Activated CD8-positive, alpha-beta T cell treated with anti-CD3 and anti-CD28 coated beads for 36 hours (primary cell): Measurements from ENCODE around the gene GPC4. TPM values are rescaled to one million over a fixed set of nuclear protein-coding genes. Genes with fewer than 3 reads are reported as not detected.

Experiments
- ATAC-seq: fragments of 200-7000 bp; cut with Tn5 transposase; one replicate; pipeline ENCODE4 v1.10.0; 2021; ENCODE audit warnings: mild to moderate bottlenecking, moderate library complexity
- CTCF ChIA-PET: fragments of 350-600 bp; sonication (Branson Sonifier 250); formaldehyde crosslinking; loops from one replicate; lab custom pipeline; 2021; ENCODE audit warnings: antibody characterized with exemption; lab: Charles Lee
- POLR2A ChIA-PET: fragments of 350-600 bp; sonication (Branson Sonifier 250); formaldehyde crosslinking; loops from one replicate; lab custom pipeline; 2021; ENCODE audit warnings: antibody characterized with exemption; lab: Charles Lee
- DNase-seq: peaks from one replicate; pipeline ENCODE4 v3.0.0-alpha.2; 2020
- H3K27ac Mint-ChIP-seq: one replicate; pipeline ENCODE4 v1.8.0; 2021; ENCODE audit warnings: mild to moderate bottlenecking, mixed read lengths
- H3K27me3 Mint-ChIP-seq: one replicate; pipeline ENCODE4 v1.8.0; 2021; ENCODE audit warnings: mixed read lengths
- H3K36me3 Mint-ChIP-seq: one replicate; pipeline ENCODE4 v1.8.0; 2021; ENCODE audit warnings: low read depth, mixed read lengths
- H3K4me1 Mint-ChIP-seq: one replicate; pipeline ENCODE4 v1.8.0; 2021; ENCODE audit warnings: low read depth, mixed read lengths
- H3K4me3 Mint-ChIP-seq: one replicate; pipeline ENCODE4 v1.8.0; 2021; ENCODE audit warnings: mild to moderate bottlenecking, moderate library complexity, mixed read lengths
- H3K9me3 Mint-ChIP-seq: one replicate; pipeline ENCODE4 v1.8.0; 2021; ENCODE audit warnings: mixed read lengths
- intact Hi-C: fragments of 100-400 bp; cut with micrococcal nuclease; formaldehyde crosslinking; loops from one replicate; pipeline ENCODE4 v1.10.0; 2022
- total RNA-seq, 2 experiments: library from RNA; stranded (reverse); gene quantifications; one replicate each; pipeline ENCODE4 v1.2.3, GENCODE V29; 2021
- TF ChIP-seq, protein P1 (sequence below): fragments of 200-600 bp; IDR thresholded peaks from one replicate; pipeline ENCODE4 v1.8.0; 2022; ENCODE audit warnings: antibody characterized with exemption, mild to moderate bottlenecking

GPC4 gene
- total RNA-seq, 2 experiments from 2014 or later, result not detected

DNA sequence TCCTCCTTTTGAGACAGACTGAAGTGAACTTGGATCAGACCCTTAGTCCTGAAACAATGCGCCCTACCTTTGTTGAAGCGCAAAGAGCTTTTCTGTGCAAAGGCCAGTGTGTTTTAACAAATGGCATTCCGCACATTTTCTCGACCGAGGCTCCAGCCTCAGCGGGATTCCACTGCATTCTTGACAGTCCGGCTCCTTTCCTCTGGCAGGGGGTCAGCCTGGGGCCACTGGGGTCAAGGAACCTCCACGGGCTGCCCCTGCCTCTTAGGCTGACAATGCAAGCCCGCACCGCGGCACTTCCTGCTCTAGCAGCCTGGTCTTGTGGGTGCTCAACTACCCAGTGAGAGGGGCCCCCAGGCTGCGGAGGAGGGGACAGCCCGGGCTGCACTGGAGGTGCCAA is 150.0 kb downstream of the GPC4 start:
- Mint-ChIP-seq H3K4me1 (no peaks in the 10 kb centered on the region), H3K4me3 (no peak overlapping the region), H3K27ac (no peak overlapping the region), H3K36me3 (no peaks in the 10 kb centered on the region), H3K27me3 (no peaks in the 10 kb centered on the region), H3K9me3 (no peaks in the 10 kb centered on the region)
- DNase-seq (peak; percentile 7), ATAC-seq (no peak)
- TF ChIP-seq, protein P1, sequence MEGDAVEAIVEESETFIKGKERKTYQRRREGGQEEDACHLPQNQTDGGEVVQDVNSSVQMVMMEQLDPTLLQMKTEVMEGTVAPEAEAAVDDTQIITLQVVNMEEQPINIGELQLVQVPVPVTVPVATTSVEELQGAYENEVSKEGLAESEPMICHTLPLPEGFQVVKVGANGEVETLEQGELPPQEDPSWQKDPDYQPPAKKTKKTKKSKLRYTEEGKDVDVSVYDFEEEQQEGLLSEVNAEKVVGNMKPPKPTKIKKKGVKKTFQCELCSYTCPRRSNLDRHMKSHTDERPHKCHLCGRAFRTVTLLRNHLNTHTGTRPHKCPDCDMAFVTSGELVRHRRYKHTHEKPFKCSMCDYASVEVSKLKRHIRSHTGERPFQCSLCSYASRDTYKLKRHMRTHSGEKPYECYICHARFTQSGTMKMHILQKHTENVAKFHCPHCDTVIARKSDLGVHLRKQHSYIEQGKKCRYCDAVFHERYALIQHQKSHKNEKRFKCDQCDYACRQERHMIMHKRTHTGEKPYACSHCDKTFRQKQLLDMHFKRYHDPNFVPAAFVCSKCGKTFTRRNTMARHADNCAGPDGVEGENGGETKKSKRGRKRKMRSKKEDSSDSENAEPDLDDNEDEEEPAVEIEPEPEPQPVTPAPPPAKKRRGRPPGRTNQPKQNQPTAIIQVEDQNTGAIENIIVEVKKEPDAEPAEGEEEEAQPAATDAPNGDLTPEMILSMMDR, result no peak
- ChIA-PET CTCF (interaction anchor here (0.5 kb wide), 1 partner anchor 48 kb away, joined by 3 read pairs; no protein-coding TSS in a partner anchor), POLR2A (no interaction called here)
- intact Hi-C loops, result no loop called here

- CTCF ChIA-PET, result no interaction called here
- no peak overlapping the region for H3K27ac Mint-ChIP-seq
- DNase-seq (no peak), ATAC-seq (no peak)
- H3K36me3 Mint-ChIP-seq, result no peaks in the 10 kb centered on the region
- POLR2A ChIA-PET, result no interaction called here
- H3K9me3 Mint-ChIP-seq, result no peaks in the 10 kb centered on the region
- H3K4me3 Mint-ChIP-seq, result no peak overlapping the region
- TF ChIP-seq, protein P1, result no peak
- no peaks in the 10 kb centered on the region for H3K27me3 Mint-ChIP-seq
- H3K4me1 Mint-ChIP-seq, result no peaks in the 10 kb centered on the region
- intact Hi-C loops, result no loop called here
These were observed 156.8 kb downstream of the GPC4 start for GRCh38 chrX:133258481-133258880.

GRCh38 chrX:133254666-133255065 is 160.6 kb downstream of the GPC4 start:
- TF ChIP-seq, protein P1, result no peak
- Mint-ChIP-seq H3K4me1 (no peaks in the 10 kb centered on the region), H3K4me3 (no peak overlapping the region), H3K27me3 (no peaks in the 10 kb centered on the region), H3K27ac (no peak overlapping the region), H3K36me3 (no peaks in the 10 kb centered on the region), H3K9me3 (no peaks in the 10 kb centered on the region)
- intact Hi-C loops, result no loop called here
- POLR2A ChIA-PET, result no interaction called here
- DNase-seq (no peak), ATAC-seq (no peak)
- CTCF ChIA-PET, result no interaction called here

- ATAC-seq (no peak), DNase-seq (no peak)
- ChIA-PET CTCF (no interaction called here), POLR2A (no interaction called here)
- H3K9me3 Mint-ChIP-seq, result peaks cover 5% of the 10 kb centered on the region
- no peaks in the 10 kb centered on the region for H3K4me1 Mint-ChIP-seq
- H3K27me3 Mint-ChIP-seq, result no peaks in the 10 kb centered on the region
- no peak overlapping the region for H3K27ac Mint-ChIP-seq
- no peak overlapping the region for H3K4me3 Mint-ChIP-seq
- TF ChIP-seq, protein P1, result no peak
- no peaks in the 10 kb centered on the region for H3K36me3 Mint-ChIP-seq
- intact Hi-C loops, result no loop called here
These were observed 164.1 kb downstream of the GPC4 start for GRCh38 chrX:133251204-133251603.

- peaks cover 5% of the 10 kb centered on the region for H3K9me3 Mint-ChIP-seq
- no peaks in the 10 kb centered on the region for H3K4me1 Mint-ChIP-seq
- ChIA-PET POLR2A (no interaction called here), CTCF (no interaction called here)
- intact Hi-C loops, result no loop called here
- no peak overlapping the region for H3K27ac Mint-ChIP-seq
- no peaks in the 10 kb centered on the region for H3K36me3 Mint-ChIP-seq
- no peak overlapping the region for H3K4me3 Mint-ChIP-seq
- TF ChIP-seq, protein P1, result no peak
- ATAC-seq (no peak), DNase-seq (no peak)
- no peaks in the 10 kb centered on the region for H3K27me3 Mint-ChIP-seq
These were observed 164.8 kb downstream of the GPC4 start for GRCh38 chrX:133250184-133251100.
